T47D (cell line): ENCODE measurements around the gene AQP5.

Experiments
- DNase-seq, 2 experiments: peaks; one replicate each; pipeline versions ENCODE4 v3.0.0 to v3.0.0-alpha.2; 2011 to 2012; ENCODE audit warnings: low read depth in 1 of 2, low spot score in 1 of 2
- JUND ChIP-seq: IDR thresholded peaks from 2 replicates; pipeline ENCODE4 v1.6.1; 2012; ENCODE audit warnings: low read depth
- in situ Hi-C: cut with HindIII; loops from 2 replicates; pipeline ENCODE4 v1.10.0; 2016; ENCODE audit warnings: low sequenced_read_pairs, low pct_unique_long_range_greater_than_20kb

AQP5 gene

GRCh38 chr12:49948866-49949845 lies 12.5 kb upstream of the AQP5 start:
- no peak for DNase-seq
- no peak for TF ChIP-seq JUND
- in situ Hi-C loops = no loop called here

GRCh38 chr12:49949866-49950265 lies 11.8 kb upstream of the AQP5 start:
- no peak for TF ChIP-seq JUND
- in situ Hi-C loops = no loop called here
- DNase-seq = no peak

- in situ Hi-C loops = no loop called here
- no peak for TF ChIP-seq JUND
- no peak for DNase-seq
Observed at GRCh38 chr12:49950273-49951251, 11.1 kb upstream of the AQP5 start, which contains the start of gene AQP2. AQP2 (plus strand) TSS chr12:49950737; CDS start chr12:49950831, 94 bp downstream.

GRCh38 chr12:49951411-49952240 lies 10.0 kb upstream of the AQP5 start:
- no peak for TF ChIP-seq JUND
- in situ Hi-C loops = no loop called here
- DNase-seq = no peak

GRCh38 chr12:49952391-49953055 lies 9.1 kb upstream of the AQP5 start:
- TF ChIP-seq JUND = no peak
- DNase-seq = no peak
- in situ Hi-C loops = no loop called here

- TF ChIP-seq JUND = no peak
- in situ Hi-C loops = no loop called here
- DNase-seq = no peak
Observed at GRCh38 chr12:49953151-49953550, 8.5 kb upstream of the AQP5 start.

- TF ChIP-seq JUND = no peak
- in situ Hi-C loops = no loop called here
- DNase-seq = no peak
Observed at GRCh38 chr12:49953961-49954846, 7.5 kb upstream of the AQP5 start.

- in situ Hi-C loops = no loop called here
- no peak for DNase-seq
- TF ChIP-seq JUND = no peak
Observed at GRCh38 chr12:49954863-49955830, 6.5 kb upstream of the AQP5 start.

GRCh38 chr12:49955899-49956662 lies 5.6 kb upstream of the AQP5 start:
- no peak for TF ChIP-seq JUND
- in situ Hi-C loops = no loop called here
- DNase-seq = no peak
